ENCODE results near the gene FAM107B.

DNA sequence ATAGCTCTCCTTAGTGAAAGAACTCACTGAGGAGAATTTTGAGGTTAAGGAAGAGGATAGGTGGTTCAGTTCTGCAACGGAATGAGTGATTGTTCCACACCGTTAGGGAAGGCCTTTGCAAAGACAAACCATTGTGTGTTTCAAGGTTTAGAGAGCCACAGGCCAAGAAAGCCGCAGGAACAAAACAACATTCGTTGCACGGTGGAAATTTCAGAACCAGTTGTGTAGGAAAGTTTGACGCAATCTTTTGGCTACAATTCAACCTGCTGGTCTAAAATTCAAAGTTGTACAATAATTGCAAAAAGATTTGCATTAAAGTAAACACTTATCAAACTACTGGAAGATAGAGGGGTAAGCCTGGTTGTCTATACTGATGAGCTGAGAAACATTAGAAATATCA lies 91.4 kb downstream of the FAM107B start:
- TF ChIP-seq, protein P1, sequence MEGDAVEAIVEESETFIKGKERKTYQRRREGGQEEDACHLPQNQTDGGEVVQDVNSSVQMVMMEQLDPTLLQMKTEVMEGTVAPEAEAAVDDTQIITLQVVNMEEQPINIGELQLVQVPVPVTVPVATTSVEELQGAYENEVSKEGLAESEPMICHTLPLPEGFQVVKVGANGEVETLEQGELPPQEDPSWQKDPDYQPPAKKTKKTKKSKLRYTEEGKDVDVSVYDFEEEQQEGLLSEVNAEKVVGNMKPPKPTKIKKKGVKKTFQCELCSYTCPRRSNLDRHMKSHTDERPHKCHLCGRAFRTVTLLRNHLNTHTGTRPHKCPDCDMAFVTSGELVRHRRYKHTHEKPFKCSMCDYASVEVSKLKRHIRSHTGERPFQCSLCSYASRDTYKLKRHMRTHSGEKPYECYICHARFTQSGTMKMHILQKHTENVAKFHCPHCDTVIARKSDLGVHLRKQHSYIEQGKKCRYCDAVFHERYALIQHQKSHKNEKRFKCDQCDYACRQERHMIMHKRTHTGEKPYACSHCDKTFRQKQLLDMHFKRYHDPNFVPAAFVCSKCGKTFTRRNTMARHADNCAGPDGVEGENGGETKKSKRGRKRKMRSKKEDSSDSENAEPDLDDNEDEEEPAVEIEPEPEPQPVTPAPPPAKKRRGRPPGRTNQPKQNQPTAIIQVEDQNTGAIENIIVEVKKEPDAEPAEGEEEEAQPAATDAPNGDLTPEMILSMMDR (tag by site-specific recombination; IDR thresholded peaks at IDR 0.05): no peak
- TF ChIP-seq MYNN (tag by site-specific recombination; IDR thresholded peaks at IDR 0.05; ENCODE audit: borderline replicate concordance) (no peak), ZNF830 (tag by site-specific recombination; IDR thresholded peaks at IDR 0.05; ENCODE audit: low read depth) (no peak), ZNF777 (tag by site-specific recombination; IDR thresholded peaks at IDR 0.05; ENCODE audit: borderline replicate concordance) (no peak), ZNF560 (tag by site-specific recombination; IDR thresholded peaks at IDR 0.05; ENCODE audit: borderline replicate concordance) (no peak), ZNF302 (tag by site-specific recombination; IDR thresholded peaks at IDR 0.05; ENCODE audit: low read depth) (no peak), ZNF416 (tag by site-specific recombination; IDR thresholded peaks at IDR 0.05) (no peak), ZNF658 (tag by site-specific recombination; IDR thresholded peaks at IDR 0.05) (no peak)
- TF ChIP-seq, protein P2, sequence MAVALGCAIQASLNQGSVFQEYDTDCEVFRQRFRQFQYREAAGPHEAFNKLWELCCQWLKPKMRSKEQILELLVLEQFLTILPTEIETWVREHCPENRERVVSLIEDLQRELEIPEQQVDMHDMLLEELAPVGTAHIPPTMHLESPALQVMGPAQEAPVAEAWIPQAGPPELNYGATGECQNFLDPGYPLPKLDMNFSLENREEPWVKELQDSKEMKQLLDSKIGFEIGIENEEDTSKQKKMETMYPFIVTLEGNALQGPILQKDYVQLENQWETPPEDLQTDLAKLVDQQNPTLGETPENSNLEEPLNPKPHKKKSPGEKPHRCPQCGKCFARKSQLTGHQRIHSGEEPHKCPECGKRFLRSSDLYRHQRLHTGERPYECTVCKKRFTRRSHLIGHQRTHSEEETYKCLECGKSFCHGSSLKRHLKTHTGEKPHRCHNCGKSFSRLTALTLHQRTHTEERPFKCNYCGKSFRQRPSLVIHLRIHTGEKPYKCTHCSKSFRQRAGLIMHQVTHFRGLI (tag by site-specific recombination; IDR thresholded peaks at IDR 0.05): no peak
- TF ChIP-seq, protein P3, sequence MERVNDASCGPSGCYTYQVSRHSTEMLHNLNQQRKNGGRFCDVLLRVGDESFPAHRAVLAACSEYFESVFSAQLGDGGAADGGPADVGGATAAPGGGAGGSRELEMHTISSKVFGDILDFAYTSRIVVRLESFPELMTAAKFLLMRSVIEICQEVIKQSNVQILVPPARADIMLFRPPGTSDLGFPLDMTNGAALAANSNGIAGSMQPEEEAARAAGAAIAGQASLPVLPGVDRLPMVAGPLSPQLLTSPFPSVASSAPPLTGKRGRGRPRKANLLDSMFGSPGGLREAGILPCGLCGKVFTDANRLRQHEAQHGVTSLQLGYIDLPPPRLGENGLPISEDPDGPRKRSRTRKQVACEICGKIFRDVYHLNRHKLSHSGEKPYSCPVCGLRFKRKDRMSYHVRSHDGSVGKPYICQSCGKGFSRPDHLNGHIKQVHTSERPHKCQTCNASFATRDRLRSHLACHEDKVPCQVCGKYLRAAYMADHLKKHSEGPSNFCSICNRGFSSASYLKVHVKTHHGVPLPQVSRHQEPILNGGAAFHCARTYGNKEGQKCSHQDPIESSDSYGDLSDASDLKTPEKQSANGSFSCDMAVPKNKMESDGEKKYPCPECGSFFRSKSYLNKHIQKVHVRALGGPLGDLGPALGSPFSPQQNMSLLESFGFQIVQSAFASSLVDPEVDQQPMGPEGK (tag by site-specific recombination; IDR thresholded peaks at IDR 0.05): no peak
- TF ChIP-seq, protein P4, sequence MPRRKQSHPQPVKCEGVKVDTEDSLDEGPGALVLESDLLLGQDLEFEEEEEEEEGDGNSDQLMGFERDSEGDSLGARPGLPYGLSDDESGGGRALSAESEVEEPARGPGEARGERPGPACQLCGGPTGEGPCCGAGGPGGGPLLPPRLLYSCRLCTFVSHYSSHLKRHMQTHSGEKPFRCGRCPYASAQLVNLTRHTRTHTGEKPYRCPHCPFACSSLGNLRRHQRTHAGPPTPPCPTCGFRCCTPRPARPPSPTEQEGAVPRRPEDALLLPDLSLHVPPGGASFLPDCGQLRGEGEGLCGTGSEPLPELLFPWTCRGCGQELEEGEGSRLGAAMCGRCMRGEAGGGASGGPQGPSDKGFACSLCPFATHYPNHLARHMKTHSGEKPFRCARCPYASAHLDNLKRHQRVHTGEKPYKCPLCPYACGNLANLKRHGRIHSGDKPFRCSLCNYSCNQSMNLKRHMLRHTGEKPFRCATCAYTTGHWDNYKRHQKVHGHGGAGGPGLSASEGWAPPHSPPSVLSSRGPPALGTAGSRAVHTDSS (tag by site-specific recombination; IDR thresholded peaks at IDR 0.05): no peak
- TF ChIP-seq, protein P5, sequence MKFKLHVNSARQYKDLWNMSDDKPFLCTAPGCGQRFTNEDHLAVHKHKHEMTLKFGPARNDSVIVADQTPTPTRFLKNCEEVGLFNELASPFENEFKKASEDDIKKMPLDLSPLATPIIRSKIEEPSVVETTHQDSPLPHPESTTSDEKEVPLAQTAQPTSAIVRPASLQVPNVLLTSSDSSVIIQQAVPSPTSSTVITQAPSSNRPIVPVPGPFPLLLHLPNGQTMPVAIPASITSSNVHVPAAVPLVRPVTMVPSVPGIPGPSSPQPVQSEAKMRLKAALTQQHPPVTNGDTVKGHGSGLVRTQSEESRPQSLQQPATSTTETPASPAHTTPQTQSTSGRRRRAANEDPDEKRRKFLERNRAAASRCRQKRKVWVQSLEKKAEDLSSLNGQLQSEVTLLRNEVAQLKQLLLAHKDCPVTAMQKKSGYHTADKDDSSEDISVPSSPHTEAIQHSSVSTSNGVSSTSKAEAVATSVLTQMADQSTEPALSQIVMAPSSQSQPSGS (tag by site-specific recombination; IDR thresholded peaks at IDR 0.05; ENCODE audit: low read depth): no peak

Data from HEK293 (cell line).